WERI-Rb-1 (cell line): ENCODE results near the gene NCAN.
"Not testable (repeated sequence)": the region's sequence is repeated elsewhere in the genome, so short reads cannot be mapped to it uniquely, and the experiment has no call there.

ENCODE experiments used
- DNase-seq: peaks from one replicate; pipeline ENCODE4 v3.0.0-alpha.2; 2020
- H3K27ac ChIP-seq: fragments of 250-450 bp; sonication (Bioruptor Pico); 2 replicates; pipeline ENCODE4 v1.5.1; 2020; ENCODE audit warnings: mild to moderate bottlenecking, moderate library complexity
- H3K27me3 ChIP-seq: fragments of 250-450 bp; sonication (Bioruptor Pico); 2 replicates; pipeline ENCODE4 v1.5.1; 2021; ENCODE audit warnings: mild to moderate bottlenecking, low read depth, moderate library complexity; ENCODE audit not compliant: insufficient read depth, severe bottlenecking
- H3K36me3 ChIP-seq: fragments of 250-450 bp; sonication (Bioruptor Pico); 2 replicates; pipeline ENCODE4 v1.5.1; 2020; ENCODE audit warnings: mild to moderate bottlenecking, moderate library complexity
- H3K4me3 ChIP-seq: 2 replicates; pipeline ENCODE4 v1.5.1; 2011; ENCODE audit warnings: low read depth, mild to moderate bottlenecking, control low read depth, low read length
- H3K9me3 ChIP-seq: fragments of 250-450 bp; sonication (Bioruptor Pico); 2 replicates; pipeline ENCODE4 v1.5.1; 2021; ENCODE audit warnings: mild to moderate bottlenecking, moderate library complexity; ENCODE audit not compliant: severe bottlenecking
- CTCF ChIP-seq: IDR thresholded peaks from 2 replicates; pipeline ENCODE4 v1.5.1; 2011; ENCODE audit warnings: low read depth, mild to moderate bottlenecking, control low read depth, inconsistent platforms, low read length

NCAN gene

GRCh38 chr19:19240476-19240875 lies 28.7 kb downstream of the NCAN start:
- no peak for DNase-seq
- no peak overlapping the region for H3K4me3 ChIP-seq
- peaks cover 5% of the 10 kb centered on the region for H3K9me3 ChIP-seq
- TF ChIP-seq CTCF: no peak
- peaks cover 7% of the 10 kb centered on the region; the same call in 1 of the 2 replicates for H3K36me3 ChIP-seq
- no peak overlapping the region for H3K27ac ChIP-seq
- H3K27me3 ChIP-seq: no peaks in the 10 kb centered on the region

GRCh38 chr19:19250196-19250801 lies 38.5 kb downstream of the NCAN start:
- H3K27ac ChIP-seq: no peak overlapping the region
- H3K27me3 ChIP-seq: no peaks in the 10 kb centered on the region
- no peak for DNase-seq
- no peak overlapping the region for H3K4me3 ChIP-seq
- H3K9me3 ChIP-seq: no peaks in the 10 kb centered on the region
- TF ChIP-seq CTCF: no peak
- H3K36me3 ChIP-seq: no peaks in the 10 kb centered on the region

- H3K4me3 ChIP-seq, H3K9me3 ChIP-seq, H3K36me3 ChIP-seq, H3K27ac ChIP-seq, DNase-seq, H3K27me3 ChIP-seq: not testable (repeated sequence)
Observed at GRCh38 chr19:19253409-19253808, 41.7 kb downstream of the NCAN start.

GRCh38 chr19:19256072-19256969 lies 44.6 kb downstream of the NCAN start:
- TF ChIP-seq CTCF: no peak
- no peak overlapping the region for H3K27ac ChIP-seq
- no peak overlapping the region for H3K4me3 ChIP-seq
- H3K36me3 ChIP-seq: no peaks in the 10 kb centered on the region
- peaks cover 4% of the 10 kb centered on the region for H3K9me3 ChIP-seq
- H3K27me3 ChIP-seq: no peaks in the 10 kb centered on the region
- no peak for DNase-seq

GRCh38 chr19:19257137-19257536 lies 45.4 kb downstream of the NCAN start:
- H3K9me3 ChIP-seq: peaks cover 4% of the 10 kb centered on the region
- H3K27ac ChIP-seq: no peak overlapping the region
- H3K4me3 ChIP-seq: no peak overlapping the region
- no peaks in the 10 kb centered on the region for H3K36me3 ChIP-seq
- DNase-seq: no peak
- TF ChIP-seq CTCF: no peak
- peaks cover 1% of the 10 kb centered on the region for H3K27me3 ChIP-seq

GRCh38 chr19:19257836-19258588 lies 46.3 kb downstream of the NCAN start:
- Histone ChIP-seq H3K27me3 (peaks cover 9% of the 10 kb centered on the region), H3K36me3 (no peaks in the 10 kb centered on the region), H3K27ac (no peak overlapping the region), H3K4me3 (no peak overlapping the region), H3K9me3 (peaks cover 4% of the 10 kb centered on the region)
- no peak for TF ChIP-seq CTCF
- DNase-seq: no peak
